ENCODE results near the gene BMPR2. TPM values are rescaled to one million over a fixed set of nuclear protein-coding genes. Genes with fewer than 3 reads are reported as not detected.

Gene BMPR2
- total and polyA plus RNA-seq, 2 of the 8 experiments (the other 6 are each of a cell fraction or from before 2014, with no cell fraction given), result 5.5 to 19.8 TPM

DNA sequence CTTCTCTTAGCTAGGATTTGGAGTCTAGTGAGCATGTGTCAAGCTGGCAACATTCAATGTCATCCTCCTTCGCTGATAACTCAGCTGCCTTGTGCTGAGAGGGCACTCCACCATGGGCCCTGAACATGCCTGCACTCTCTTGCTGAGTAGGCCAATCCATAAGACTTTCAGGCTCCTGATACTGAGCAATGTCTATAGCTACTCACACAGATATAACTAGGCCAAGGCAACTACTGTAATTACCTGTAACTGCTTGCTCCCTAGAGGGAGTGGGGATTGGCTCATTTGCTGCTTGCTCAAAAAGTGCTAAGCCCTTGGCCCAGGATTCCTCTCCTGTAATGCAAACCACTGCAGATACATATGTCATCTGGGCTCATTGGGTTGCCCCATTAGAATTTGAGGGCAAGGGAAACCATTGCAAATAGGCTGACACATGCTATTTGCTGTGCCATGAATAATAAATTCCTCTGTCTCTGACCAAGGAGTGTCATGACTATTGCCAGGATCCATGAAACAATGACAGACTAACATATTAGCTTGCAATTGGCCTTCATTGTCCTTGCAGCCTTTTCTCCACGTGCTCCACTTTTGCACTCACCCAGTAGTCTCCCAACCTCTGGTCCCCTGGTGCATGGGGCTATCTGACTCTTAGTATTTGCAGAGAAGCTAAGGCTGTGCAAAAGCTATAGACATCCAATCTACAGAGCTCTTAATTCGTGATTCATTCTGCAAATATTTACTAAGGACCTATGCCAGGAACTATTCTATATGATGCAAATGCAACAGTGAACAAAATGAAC lies 36.9 kb upstream of the BMPR2 start:
- no peaks in the 10 kb centered on the region for H3K79me2 ChIP-seq (ENCODE audit: control insufficient read depth in 1 of 2, insufficient read depth in 2 of 2, low read length in 2 of 2)
- no peak overlapping the region for H2BK12ac ChIP-seq (ENCODE audit: low read depth, low read length)
- no peaks in the 10 kb centered on the region for H3K27me3 ChIP-seq (replicated peaks in 1 of 4; ENCODE audit: control insufficient read depth in 3 of 4, extremely low read depth in 1 of 4, insufficient read depth in 3 of 4, low read length in 3 of 4)
- H3K23me2 ChIP-seq (ENCODE audit: low read depth, low read length), result no peaks in the 10 kb centered on the region
- no peak overlapping the region for H2BK5ac ChIP-seq (ENCODE audit: low read depth, low read length)
- no peak overlapping the region for H3K56ac ChIP-seq (replicated peaks; ENCODE audit: insufficient read length, low read depth, low read length)
- no peaks in the 10 kb centered on the region for H4K20me1 ChIP-seq (replicated peaks in 1 of 2; ENCODE audit: control insufficient read depth in 1 of 2, insufficient read depth in 2 of 2, low read length in 2 of 2)
- H2BK120ac ChIP-seq (replicated peaks; ENCODE audit: low read depth, low read length), result no peak overlapping the region
- H2BK20ac ChIP-seq (ENCODE audit: low read length), result no peak overlapping the region
- ChIA-PET CTCF (ENCODE audit: partially characterized antibody) (interaction anchor here (1.0 kb wide), 1 partner anchor 59 kb away, joined by 3 read pairs; no protein-coding TSS in a partner anchor), POLR2A (ENCODE audit: partially characterized antibody) (interaction anchor here (0.7 kb wide), 2 partner anchors 23 to 38 kb away, joined by 3 read pairs; no protein-coding TSS in a partner anchor)
- no peak overlapping the region for H4K91ac ChIP-seq (replicated peaks; ENCODE audit: insufficient read length, low read length)
- no peak overlapping the region for H2AK5ac ChIP-seq (ENCODE audit: low read depth, low read length)
- H4K5ac ChIP-seq (ENCODE audit: insufficient read length, low read depth, low read length), result no peak overlapping the region
- H4K8ac ChIP-seq (ENCODE audit: extremely low read depth, insufficient read depth, low read length), result no peak overlapping the region
- FAIRE-seq, result no peak
- H3K9ac ChIP-seq (replicated peaks in 1 of 4; ENCODE audit: extremely low read depth in 1 of 4, low read depth in 3 of 4, low read length in 3 of 4), result no peak overlapping the region
- 80% methylated on average over 3 of the region's 3 CpGs; no CpG with 5 or more reads in 1 of the 2 experiments for WGBS, 2 experiments (ENCODE audit: extremely low coverage in 1 of 2, insufficient coverage in 1 of 2, insufficient read length in 1 of 2, insufficient replicate concordance in 2 of 2, low coverage in 1 of 2, low lambda C conversion rate in 2 of 2, missing lambda C conversion rate in 1 of 2)
- no peak overlapping the region for H3K4ac ChIP-seq (replicated peaks; ENCODE audit: insufficient read length, low read depth, low read length)
- H3K36me3 ChIP-seq (ENCODE audit: control insufficient read depth in 2 of 4, insufficient read depth in 4 of 4, low read length in 3 of 4), result no peaks in the 10 kb centered on the region
- H3K27ac ChIP-seq (ENCODE audit: low read depth, low read length), result no peak overlapping the region
- H2BK15ac ChIP-seq (ENCODE audit: low read length), result no peak overlapping the region
- DNase-seq (ENCODE audit: low read depth in 1 of 2, low spot score in 2 of 2), result no peak
- no peak overlapping the region for H3K14ac ChIP-seq (ENCODE audit: insufficient read length)
- H3K4me1 ChIP-seq (replicated peaks in 1 of 4; ENCODE audit: control insufficient read depth in 3 of 4, insufficient read depth in 4 of 4, low read length in 3 of 4), result peaks cover 0 to 3% (median 0%) of the 10 kb centered on the region in 4 experiments; a peak in 1 of 7 replicates
- H3K4me2 ChIP-seq (ENCODE audit: insufficient read depth in 1 of 2, low read depth in 2 of 2, low read length in 2 of 2), result no peak overlapping the region
- H3K18ac ChIP-seq (ENCODE audit: extremely low read depth, low read length), result no peak overlapping the region
- H2AFZ ChIP-seq (ENCODE audit: low read length), result peak overlapping the region; percentile 64; the same call in 1 of the 2 replicates
- no peaks in the 10 kb centered on the region for H3K79me1 ChIP-seq (ENCODE audit: low read depth, low read length)
- H3K9me3 ChIP-seq (ENCODE audit: insufficient read depth in 2 of 2, low read depth in 1 of 2, low read length in 1 of 2), result no peaks in the 10 kb centered on the region
- H3K4me3 ChIP-seq (ENCODE audit: extremely low read depth in 1 of 4, insufficient read depth in 2 of 4, low read depth in 3 of 4, low read length in 4 of 4), result no peak overlapping the region
- no peak overlapping the region for H3K23ac ChIP-seq (ENCODE audit: insufficient read length)
- TF ChIP-seq FOSL1 (IDR thresholded peaks at IDR 0.05; ENCODE audit: insufficient read depth, low read depth, low read length) (no peak), GABPA (IDR thresholded peaks at IDR 0.05; ENCODE audit: borderline replicate concordance, insufficient read depth, low read length) (no peak), EZH2 (IDR thresholded peaks at IDR 0.05; ENCODE audit: low read depth, low read length, severe bottlenecking) (no peak), RAD21 (IDR thresholded peaks at IDR 0.05 in 1 of 2, conservative IDR thresholded peaks at IDR 0.05 in 1 of 2; ENCODE audit: low read depth in 2 of 2, low read length in 2 of 2) (no peak), CTCF (IDR thresholded peaks at IDR 0.05; ENCODE audit: control extremely low read depth in 1 of 3, insufficient read depth in 1 of 3, low read depth in 1 of 3, low read length in 3 of 3) (no peak), RFX5 (IDR thresholded peaks at IDR 0.05; ENCODE audit: borderline replicate concordance, low read depth, low read length) (no peak), ASH2L (IDR thresholded peaks at IDR 0.05; ENCODE audit: low read length) (no peak)
- TF ChIP-seq, protein P1, sequence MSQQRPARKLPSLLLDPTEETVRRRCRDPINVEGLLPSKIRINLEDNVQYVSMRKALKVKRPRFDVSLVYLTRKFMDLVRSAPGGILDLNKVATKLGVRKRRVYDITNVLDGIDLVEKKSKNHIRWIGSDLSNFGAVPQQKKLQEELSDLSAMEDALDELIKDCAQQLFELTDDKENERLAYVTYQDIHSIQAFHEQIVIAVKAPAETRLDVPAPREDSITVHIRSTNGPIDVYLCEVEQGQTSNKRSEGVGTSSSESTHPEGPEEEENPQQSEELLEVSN (IDR thresholded peaks at IDR 0.05), result no peak
